Prostate gland (tissue), 2 donors: ENCODE results near the gene LPP.

Experiments
- CTCF ChIP-seq, 4 experiments: fragments of 200-600 bp in 2 of 4; fragments of 450-650 bp in 2 of 4; sonication (generic) in 2 of 4; IDR thresholded peaks; 1 replicate in 3 of 4; 2 replicates in 1 of 4; pipeline ENCODE4 v1.5.1; 2016 to 2019; ENCODE audit warnings: antibody characterized with exemption in 4 of 4, mild to moderate bottlenecking in 2 of 4, moderate library complexity in 2 of 4
- POLR2A ChIP-seq: fragments of 450-650 bp; IDR thresholded peaks from one replicate; pipeline ENCODE4 v1.6.1; 2016; ENCODE audit warnings: antibody characterized with exemption, mild to moderate bottlenecking

DNA sequence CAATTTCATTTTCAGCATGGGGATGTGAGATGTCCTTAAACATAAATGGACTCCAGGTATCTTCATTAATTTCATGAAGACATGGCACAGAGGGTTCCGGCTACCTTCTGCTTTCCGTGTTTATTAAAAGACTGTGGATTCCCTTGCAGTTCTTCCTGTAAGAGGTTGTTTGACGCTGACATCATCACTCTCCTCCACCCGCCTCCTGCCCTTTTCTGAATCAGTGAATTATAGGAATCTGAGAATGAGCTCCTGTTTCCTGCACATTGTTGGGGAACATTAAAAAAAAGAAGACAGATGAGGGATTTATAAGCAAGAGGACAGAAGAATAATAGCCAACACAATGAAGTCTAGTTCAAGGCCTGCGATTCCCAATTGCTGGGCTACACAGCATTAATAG, 191.3 kb downstream of the LPP start:
- TF ChIP-seq CTCF (IDR thresholded peaks at IDR 0.05) (no peak), POLR2A (no peak)
